Mesenchymal stem cell (in vitro differentiated cells and primary cell): ENCODE data around the gene SLC35A3.

ENCODE experiments used
- DNase-seq: peaks from one replicate; pipeline ENCODE4 v3.0.0-alpha.2; 2013
- H2AFZ ChIP-seq: one replicate; pipeline ENCODE4 v1.6.1; 2013; ENCODE audit warnings: low read depth, mild to moderate bottlenecking, control low read depth, inconsistent platforms, low read length, moderate library complexity
- H2AK5ac ChIP-seq: 2 replicates; pipeline ENCODE4 v1.6.1; 2013; ENCODE audit warnings: low read length, moderate library complexity, mild to moderate bottlenecking, inconsistent platforms; ENCODE audit not compliant: severe bottlenecking
- H2BK120ac ChIP-seq: one replicate; pipeline ENCODE4 v1.6.1; 2013; ENCODE audit warnings: low read depth, mild to moderate bottlenecking, inconsistent platforms, low read length, moderate library complexity
- H2BK12ac ChIP-seq, 2 experiments: one replicate each; pipeline ENCODE4 v1.6.1; 2013; ENCODE audit warnings: inconsistent platforms in 2 of 2, low read length in 2 of 2, mild to moderate bottlenecking in 2 of 2, moderate library complexity in 2 of 2, control low read depth in 1 of 2
- H2BK15ac ChIP-seq: one replicate; pipeline ENCODE4 v1.6.1; 2013; ENCODE audit warnings: mild to moderate bottlenecking, low read depth, inconsistent platforms; ENCODE audit not compliant: poor library complexity, severe bottlenecking
- H2BK5ac ChIP-seq: 2 replicates; pipeline ENCODE4 v1.6.1; 2013; ENCODE audit warnings: low read depth, mild to moderate bottlenecking, low read length, control low read depth, inconsistent platforms; ENCODE audit not compliant: poor library complexity, severe bottlenecking
- H3K14ac ChIP-seq, 2 experiments: one replicate each; pipeline ENCODE4 v1.6.1; 2013; ENCODE audit warnings: inconsistent platforms in 2 of 2, low read length in 2 of 2, control low read depth in 1 of 2, mild to moderate bottlenecking in 1 of 2, moderate library complexity in 1 of 2
- H3K18ac ChIP-seq, 2 experiments: one replicate each; pipeline ENCODE4 v1.6.1; 2013; ENCODE audit warnings: inconsistent platforms in 2 of 2, low read length in 2 of 2, control low read depth in 1 of 2, low read depth in 1 of 2, mild to moderate bottlenecking in 1 of 2
- H3K23ac ChIP-seq, 2 experiments: one replicate each; pipeline ENCODE4 v1.6.1; 2013; ENCODE audit warnings: inconsistent platforms in 2 of 2, low read length in 2 of 2, mild to moderate bottlenecking in 2 of 2, moderate library complexity in 2 of 2, control low read depth in 1 of 2
- H3K27ac ChIP-seq: 2 replicates; pipeline ENCODE4 v1.5.1; 2013; ENCODE audit warnings: mild to moderate bottlenecking, moderate library complexity, low read length, control low read depth, inconsistent platforms; ENCODE audit not compliant: poor library complexity, severe bottlenecking
- H3K27me3 ChIP-seq, 2 experiments: 2 replicates each; pipeline versions ENCODE4 v1.6.1 to v1.7.0; 2013; ENCODE audit warnings: low read length in 2 of 2, mild to moderate bottlenecking in 2 of 2, moderate library complexity in 2 of 2, control low read depth in 1 of 2, inconsistent platforms in 1 of 2; ENCODE audit not compliant: control insufficient read depth in 1 of 2, insufficient read depth in 1 of 2
- H3K36me3 ChIP-seq, 2 experiments: 2 replicates each; pipeline versions ENCODE4 v1.6.1 to v1.7.0; 2013; ENCODE audit warnings: low read length in 2 of 2, control low read depth in 1 of 2, inconsistent platforms in 1 of 2, low read depth in 1 of 2, mild to moderate bottlenecking in 1 of 2; ENCODE audit not compliant: insufficient read depth in 2 of 2, control insufficient read depth in 1 of 2
- H3K4ac ChIP-seq, 2 experiments: one replicate each; pipeline ENCODE4 v1.6.1; 2013; ENCODE audit warnings: inconsistent platforms in 2 of 2, low read length in 2 of 2, mild to moderate bottlenecking in 2 of 2, moderate library complexity in 2 of 2, control low read depth in 1 of 2, low read depth in 1 of 2
- H3K4me1 ChIP-seq: 2 replicates; pipeline ENCODE4 v1.6.1; 2013; ENCODE audit warnings: low read depth, low read length, control low read depth; ENCODE audit not compliant: control insufficient read depth, insufficient read depth
- H3K4me2 ChIP-seq: 2 replicates; pipeline ENCODE4 v1.6.1; 2013; ENCODE audit warnings: low read length, mild to moderate bottlenecking, inconsistent platforms; ENCODE audit not compliant: poor library complexity, severe bottlenecking
- H3K4me3 ChIP-seq, 2 experiments: 2 replicates each; pipeline versions ENCODE4 v1.5.1 to v1.7.0; 2013; ENCODE audit warnings: low read length in 2 of 2, mild to moderate bottlenecking in 2 of 2, control low read depth in 1 of 2, low read depth in 1 of 2; ENCODE audit not compliant: insufficient read depth in 1 of 2
- H3K79me1 ChIP-seq: replicated peaks from 2 replicates; pipeline ENCODE4 v1.6.1; 2013; ENCODE audit warnings: mild to moderate bottlenecking, control low read depth, low read length, inconsistent platforms; ENCODE audit not compliant: poor library complexity, severe bottlenecking
- H3K9ac ChIP-seq: 2 replicates; pipeline ENCODE4 v1.7.0; 2013; ENCODE audit warnings: mild to moderate bottlenecking, low read length, moderate library complexity
- H3K9me3 ChIP-seq: 2 replicates; pipeline ENCODE4 v1.7.0; 2013; ENCODE audit warnings: mild to moderate bottlenecking, low read length; ENCODE audit not compliant: control insufficient read depth
- H4K8ac ChIP-seq: one replicate; pipeline ENCODE4 v1.6.1; 2013; ENCODE audit warnings: inconsistent platforms, mild to moderate bottlenecking, low read length, moderate library complexity
- H4K91ac ChIP-seq: one replicate; pipeline ENCODE4 v1.6.1; 2013; ENCODE audit warnings: mild to moderate bottlenecking, low read length, inconsistent platforms
- WGBS: methylation state at CpG from one replicate; pipeline ENCODE4 v1.1.7; 2013; ENCODE audit warnings: mixed read lengths; 5-methylcytosine and 5-hydroxymethylcytosine counted together

The SLC35A3 gene

DNA sequence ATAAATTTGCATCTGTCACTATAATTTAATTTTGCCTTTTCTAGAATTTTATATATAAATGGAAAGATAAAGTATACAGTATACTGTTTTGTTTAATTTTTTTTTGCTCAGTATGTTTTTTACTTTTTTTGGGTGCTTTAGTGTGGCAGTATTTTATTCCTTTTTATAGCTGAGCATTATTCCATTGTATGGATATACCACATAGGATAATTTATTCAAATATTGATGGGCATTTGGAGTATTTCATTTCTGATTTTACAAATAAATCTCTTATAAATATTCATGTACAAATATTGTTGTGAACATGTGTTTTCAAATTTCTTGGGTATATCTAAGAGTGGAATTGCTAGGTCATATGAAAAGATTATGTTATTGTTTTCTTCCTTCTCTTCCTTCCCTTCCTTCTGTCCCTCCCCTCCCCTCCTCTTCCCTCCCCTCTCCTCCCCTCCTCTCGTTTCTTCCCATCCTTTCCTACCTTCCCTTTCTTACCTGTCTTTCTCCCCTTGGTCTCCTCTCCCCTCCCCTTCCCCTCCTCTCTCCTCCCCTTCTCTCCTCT is 18.5 kb downstream of the SLC35A3 start:
- peaks cover 22% of the 10 kb centered on the region for H3K9me3 ChIP-seq
- H2BK15ac ChIP-seq: no peak overlapping the region
- H4K8ac ChIP-seq: no peak overlapping the region
- H2BK5ac ChIP-seq: no peak overlapping the region
- H3K36me3 ChIP-seq: peaks cover 3 to 4% of the 10 kb centered on the region in 2 experiments
- no peak overlapping the region for H3K18ac ChIP-seq
- no peaks in the 10 kb centered on the region for H3K4me1 ChIP-seq
- H2AFZ ChIP-seq: no peak overlapping the region
- no peak for DNase-seq
- no peak overlapping the region for H3K9ac ChIP-seq
- H4K91ac ChIP-seq: no peak overlapping the region
- H2BK120ac ChIP-seq: no peak overlapping the region
- no peak overlapping the region for H3K4me2 ChIP-seq
- no peak overlapping the region for H2BK12ac ChIP-seq
- H3K79me1 ChIP-seq: peaks cover 12% of the 10 kb centered on the region
- 98% methylated on average over 1 of the region's 1 CpG for WGBS
- no peak overlapping the region for H3K14ac ChIP-seq
- no peak overlapping the region for H3K4me3 ChIP-seq
- no peak overlapping the region for H3K23ac ChIP-seq
- no peaks in the 10 kb centered on the region for H3K27me3 ChIP-seq
- no peak overlapping the region for H3K4ac ChIP-seq
- no peak overlapping the region for H3K27ac ChIP-seq
- H2AK5ac ChIP-seq: no peak overlapping the region

DNA sequence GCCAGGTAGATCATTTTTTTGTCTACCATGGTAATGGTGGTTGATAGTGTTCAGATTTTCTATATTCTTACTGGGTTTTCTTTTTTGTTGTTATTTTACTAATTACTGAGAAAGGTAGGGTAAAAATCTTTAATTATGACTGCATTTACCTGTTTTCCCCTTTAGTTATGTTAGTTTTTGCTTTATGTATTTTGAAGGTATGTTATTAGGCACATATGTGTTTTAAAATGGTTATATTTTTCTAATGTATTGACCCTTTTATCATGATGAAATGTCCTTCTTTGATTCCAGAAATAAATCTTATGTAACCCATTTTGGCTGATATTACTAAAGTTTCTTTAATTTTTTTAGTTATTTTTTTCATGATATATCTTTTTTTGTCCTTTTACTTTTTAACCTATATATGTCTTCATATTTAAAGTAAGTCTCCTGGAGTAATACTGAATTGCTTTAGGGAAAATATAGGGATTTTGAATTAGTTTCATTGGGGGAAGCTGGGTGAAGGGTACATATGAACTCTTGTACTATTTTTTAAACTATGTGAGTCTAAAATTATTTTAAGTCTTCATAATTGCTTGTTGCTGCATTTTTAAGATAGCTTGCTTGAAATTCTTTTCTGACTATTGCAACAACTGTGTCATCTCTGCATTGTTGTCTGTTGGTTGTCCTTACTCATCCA is 22.4 kb downstream of the SLC35A3 start:
- Histone ChIP-seq H3K4me3 (no peak overlapping the region), H4K8ac (no peak overlapping the region), H2AFZ (no peak overlapping the region), H3K27me3 (no peaks in the 10 kb centered on the region), H3K9me3 (peaks cover 19% of the 10 kb centered on the region), H3K18ac (no peak overlapping the region), H2AK5ac (no peak overlapping the region), H3K4me1 (no peaks in the 10 kb centered on the region), H3K23ac (no peak overlapping the region), H3K9ac (no peak overlapping the region), H2BK12ac (no peak overlapping the region), H2BK5ac (no peak overlapping the region), H3K36me3 (peaks cover 6 to 24% of the 10 kb centered on the region in 2 experiments), H3K79me1 (peaks cover 9% of the 10 kb centered on the region), H3K27ac (no peak overlapping the region), H3K4me2 (no peak overlapping the region), H2BK15ac (no peak overlapping the region), H3K14ac (no peak overlapping the region), H4K91ac (no peak overlapping the region), H2BK120ac (no peak overlapping the region), H3K4ac (no peak overlapping the region)
- no peak for DNase-seq

DNA sequence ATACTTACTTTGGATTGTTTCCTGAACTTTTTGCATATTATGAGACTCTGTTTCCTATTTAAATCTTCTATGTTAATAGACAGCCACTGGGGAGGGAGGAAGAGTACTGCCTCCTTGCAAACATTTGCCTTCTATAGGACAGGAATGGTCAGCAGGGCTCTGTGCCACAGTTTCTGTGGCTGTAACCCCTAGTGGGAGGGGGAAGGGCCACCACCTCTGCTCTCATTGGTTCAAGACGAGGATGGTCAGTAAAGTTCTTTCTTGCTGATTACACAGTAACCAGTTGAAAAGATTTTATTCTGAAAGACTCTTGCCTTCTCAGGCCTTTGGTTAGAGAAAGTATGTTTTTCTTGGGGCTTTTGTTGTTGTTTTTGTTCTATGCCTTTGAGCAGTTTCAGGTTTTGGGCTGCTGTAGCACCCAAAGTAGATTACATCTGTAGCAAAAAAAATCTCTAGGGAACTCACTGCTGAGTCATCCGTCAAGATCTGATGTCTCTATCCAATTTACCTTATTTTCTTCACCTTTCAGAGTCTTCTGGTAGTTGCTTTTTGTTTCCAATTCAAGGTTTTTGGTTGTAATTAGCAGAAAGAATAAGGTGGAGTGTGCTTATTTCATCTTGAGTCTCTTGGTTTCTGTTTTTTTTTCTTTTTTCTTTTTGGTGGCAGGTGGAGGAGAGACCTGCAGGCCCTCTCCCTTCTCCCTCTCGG is 23.1 kb downstream of the SLC35A3 start:
- Histone ChIP-seq H2BK120ac (no peak overlapping the region), H3K23ac (no peak overlapping the region), H2AFZ (no peak overlapping the region), H2BK5ac (no peak overlapping the region), H3K27me3 (no peaks in the 10 kb centered on the region), H3K18ac (no peak overlapping the region), H3K9me3 (peaks cover 19% of the 10 kb centered on the region), H3K4me3 (no peak overlapping the region), H3K4me2 (no peak overlapping the region), H2BK15ac (no peak overlapping the region), H2AK5ac (no peak overlapping the region), H2BK12ac (no peak overlapping the region), H4K91ac (no peak overlapping the region), H3K79me1 (peaks cover 12% of the 10 kb centered on the region), H4K8ac (no peak overlapping the region), H3K36me3 (peaks cover 6 to 24% of the 10 kb centered on the region in 2 experiments), H3K14ac (no peak overlapping the region), H3K9ac (no peak overlapping the region), H3K4ac (no peak overlapping the region), H3K27ac (no peak overlapping the region), H3K4me1 (no peaks in the 10 kb centered on the region)
- no peak for DNase-seq
- WGBS: 89% methylated on average over 1 of the region's 3 CpGs

DNA sequence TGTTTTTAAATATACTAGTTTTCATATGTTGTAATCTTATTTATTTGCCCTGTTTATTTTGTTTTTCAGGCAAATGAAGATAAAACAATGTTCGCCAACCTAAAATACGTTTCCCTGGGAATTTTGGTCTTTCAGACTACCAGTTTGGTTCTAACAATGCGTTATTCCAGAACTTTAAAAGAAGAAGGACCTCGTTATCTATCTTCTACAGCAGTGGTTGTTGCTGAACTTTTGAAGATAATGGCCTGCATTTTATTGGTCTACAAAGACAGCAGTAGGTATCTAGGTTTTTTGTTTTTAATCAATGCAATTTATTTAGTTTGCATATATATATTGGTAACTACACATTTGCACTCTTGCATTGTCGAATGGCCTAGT is 23.7 kb downstream of the SLC35A3 start:
- H3K23ac ChIP-seq: no peak overlapping the region
- no peak overlapping the region for H3K4me3 ChIP-seq
- no peak overlapping the region for H4K91ac ChIP-seq
- peaks cover 19% of the 10 kb centered on the region for H3K9me3 ChIP-seq
- 100% methylated on average over 3 of the region's 5 CpGs for WGBS
- H3K4ac ChIP-seq: no peak overlapping the region
- no peak overlapping the region for H3K4me2 ChIP-seq
- no peak overlapping the region for H3K18ac ChIP-seq
- peaks cover 6 to 27% of the 10 kb centered on the region in 2 experiments for H3K36me3 ChIP-seq
- DNase-seq: no peak
- no peak overlapping the region for H2BK120ac ChIP-seq
- H2BK5ac ChIP-seq: no peak overlapping the region
- H3K27ac ChIP-seq: no peak overlapping the region
- H3K9ac ChIP-seq: no peak overlapping the region
- H3K14ac ChIP-seq: no peak overlapping the region
- H2BK15ac ChIP-seq: no peak overlapping the region
- no peaks in the 10 kb centered on the region for H3K4me1 ChIP-seq
- no peak overlapping the region for H2AK5ac ChIP-seq
- H3K27me3 ChIP-seq: no peaks in the 10 kb centered on the region
- no peak overlapping the region for H4K8ac ChIP-seq
- H2AFZ ChIP-seq: no peak overlapping the region
- peaks cover 18% of the 10 kb centered on the region for H3K79me1 ChIP-seq
- no peak overlapping the region for H2BK12ac ChIP-seq
